ENCODE data around the gene C1orf226. TPM values are rescaled to one million over a fixed set of nuclear protein-coding genes. Genes with fewer than 3 reads are reported as not detected.

C1orf226 gene
- polyA plus RNA-seq, 1 donor (not counting 4 experiments of a cell fraction or from before 2014, with no cell fraction given): 0.12 TPM

GRCh38 chr1:162420120-162420519 is 38.6 kb downstream of the C1orf226 start:
- Histone ChIP-seq H3K9me1 (ENCODE audit: control insufficient read depth, extremely low read depth, insufficient read depth, low read length) (no peaks in the 10 kb centered on the region), H3K27ac (ENCODE audit: control insufficient read depth, insufficient read depth, low read length) (no peak overlapping the region), H3K4me2 (ENCODE audit: control insufficient read depth, extremely low read depth, insufficient read depth, low read depth, low read length) (no peak overlapping the region), H3K9ac (ENCODE audit: control insufficient read depth, extremely low read depth, insufficient read depth, low read length) (no peak overlapping the region), H3K27me3 (ENCODE audit: control insufficient read depth, extremely low read depth, insufficient read depth, low read length) (no peaks in the 10 kb centered on the region), H3K79me2 (ENCODE audit: control insufficient read depth, insufficient read depth, low read length) (no peaks in the 10 kb centered on the region), H3K4me1 (ENCODE audit: control insufficient read depth, extremely low read depth, insufficient read depth, low read length) (no peaks in the 10 kb centered on the region), H4K20me1 (ENCODE audit: control insufficient read depth, extremely low read depth, insufficient read depth, low read length) (no peaks in the 10 kb centered on the region), H3K36me3 (ENCODE audit: control insufficient read depth in 2 of 2, extremely low read depth in 1 of 2, insufficient read depth in 2 of 2, low read length in 2 of 2) (no peaks in the 10 kb centered on the region), H3K9me3 (ENCODE audit: control insufficient read depth, low read depth, low read length) (no peaks in the 10 kb centered on the region), H3K4me3 (ENCODE audit: control insufficient read depth in 2 of 3, extremely low read depth in 1 of 3, insufficient read depth in 2 of 3, low read depth in 1 of 3, low read length in 3 of 3) (no peak overlapping the region), H2AFZ (ENCODE audit: control insufficient read depth, low read length) (no peak overlapping the region)
- FAIRE-seq (no peak), DNase-seq (ENCODE audit: low read depth, low spot score) (no peak)
- TF ChIP-seq EZH2 (IDR thresholded peaks at IDR 0.05; ENCODE audit: low read length) (no peak), CTCF (optimal IDR thresholded peaks at IDR 0.05 in 1 of 3, IDR thresholded peaks at IDR 0.05 in 1 of 3, conservative IDR thresholded peaks at IDR 0.05 in 1 of 3; ENCODE audit: extremely low read depth in 1 of 3, insufficient read depth in 2 of 3, low read length in 3 of 3) (no peak)
- dilution Hi-C loops (cut with MboI; ENCODE audit: extremely low pct_ligation_motif_present, low sequenced_read_pairs): no loop called here

GRCh38 chr1:162421258-162422164 is 40.0 kb downstream of the C1orf226 start:
- H3K27me3 ChIP-seq (ENCODE audit: control insufficient read depth, extremely low read depth, insufficient read depth, low read length): no peaks in the 10 kb centered on the region
- H3K9me3 ChIP-seq (ENCODE audit: control insufficient read depth, low read depth, low read length): no peaks in the 10 kb centered on the region
- dilution Hi-C loops (cut with MboI; ENCODE audit: extremely low pct_ligation_motif_present, low sequenced_read_pairs): no loop called here
- H3K79me2 ChIP-seq (ENCODE audit: control insufficient read depth, insufficient read depth, low read length): no peaks in the 10 kb centered on the region
- no peaks in the 10 kb centered on the region for H3K4me1 ChIP-seq (ENCODE audit: control insufficient read depth, extremely low read depth, insufficient read depth, low read length)
- H3K9me1 ChIP-seq (ENCODE audit: control insufficient read depth, extremely low read depth, insufficient read depth, low read length): no peaks in the 10 kb centered on the region
- no peak overlapping the region for H3K9ac ChIP-seq (ENCODE audit: control insufficient read depth, extremely low read depth, insufficient read depth, low read length)
- FAIRE-seq (no peak), DNase-seq (ENCODE audit: low read depth, low spot score) (no peak)
- H3K36me3 ChIP-seq (ENCODE audit: control insufficient read depth in 2 of 2, extremely low read depth in 1 of 2, insufficient read depth in 2 of 2, low read length in 2 of 2): no peaks in the 10 kb centered on the region
- H3K27ac ChIP-seq (ENCODE audit: control insufficient read depth, insufficient read depth, low read length): no peak overlapping the region
- no peaks in the 10 kb centered on the region for H4K20me1 ChIP-seq (ENCODE audit: control insufficient read depth, extremely low read depth, insufficient read depth, low read length)
- no peak for TF ChIP-seq CTCF (optimal IDR thresholded peaks at IDR 0.05 in 1 of 3, IDR thresholded peaks at IDR 0.05 in 1 of 3, conservative IDR thresholded peaks at IDR 0.05 in 1 of 3; ENCODE audit: extremely low read depth in 1 of 3, insufficient read depth in 2 of 3, low read length in 3 of 3)
- TF ChIP-seq EZH2 (IDR thresholded peaks at IDR 0.05; ENCODE audit: low read length): no peak
- no peak overlapping the region for H3K4me2 ChIP-seq (ENCODE audit: control insufficient read depth, extremely low read depth, insufficient read depth, low read depth, low read length)
- no peak overlapping the region for H2AFZ ChIP-seq (ENCODE audit: control insufficient read depth, low read length)
- no peak overlapping the region for H3K4me3 ChIP-seq (ENCODE audit: control insufficient read depth in 2 of 3, extremely low read depth in 1 of 3, insufficient read depth in 2 of 3, low read depth in 1 of 3, low read length in 3 of 3)
